HG02885 (cell line): ENCODE results near the gene PHAF1.

Experiments used
- ATAC-seq: cut with Tn5 transposase; IDR thresholded peaks from one replicate; pipeline ENCODE4 v1.9.1; 2021; ENCODE audit warnings: mild to moderate bottlenecking; ENCODE audit not compliant: unreplicated experiment, poor library complexity

PHAF1 gene

DNA sequence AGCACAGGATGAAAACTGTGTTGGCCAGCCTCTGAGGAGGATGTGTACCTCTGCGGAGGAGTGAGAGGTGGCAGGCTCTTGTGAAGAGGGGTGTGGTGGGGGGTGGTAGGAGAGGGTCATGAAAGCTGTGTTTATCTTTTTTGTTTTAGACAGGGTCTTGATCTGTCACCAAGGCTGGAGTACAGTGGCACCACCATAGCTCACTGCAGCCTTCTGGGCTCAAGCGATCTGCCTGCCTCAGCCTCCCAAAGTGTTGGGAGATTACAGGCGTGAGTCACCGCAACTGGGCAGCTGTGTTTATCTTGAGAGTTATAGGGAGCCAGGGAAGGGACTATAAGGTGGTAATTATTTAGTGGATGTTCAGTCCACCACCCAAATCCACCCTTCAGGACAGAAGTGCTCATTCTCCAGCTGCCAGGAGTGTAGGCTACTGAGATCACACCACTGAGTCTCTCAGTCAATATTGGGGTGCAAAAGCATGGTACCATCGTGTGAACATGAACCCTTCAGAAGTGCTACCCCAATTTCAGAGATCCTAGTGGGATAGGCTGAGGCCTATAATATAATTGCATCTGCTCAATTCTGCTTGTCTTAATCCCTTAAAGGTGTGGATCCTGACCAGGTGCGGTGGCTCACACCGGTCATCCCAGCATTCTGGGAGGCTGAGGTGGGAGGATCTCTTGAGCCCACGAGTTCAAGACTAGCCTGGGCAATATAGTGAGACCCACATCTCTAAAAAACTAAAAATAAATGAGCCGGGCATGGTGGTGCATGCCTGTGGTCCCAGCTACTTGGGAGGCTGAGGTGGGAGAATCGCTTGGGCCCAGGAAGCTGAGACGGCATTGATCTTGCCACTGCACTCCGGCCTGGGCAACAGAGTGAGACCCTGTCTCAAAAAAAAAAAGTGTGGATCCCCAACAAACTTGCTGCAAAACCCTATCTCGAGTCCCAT is 81.0 kb downstream of the PHAF1 start:
- no peak for ATAC-seq

DNA sequence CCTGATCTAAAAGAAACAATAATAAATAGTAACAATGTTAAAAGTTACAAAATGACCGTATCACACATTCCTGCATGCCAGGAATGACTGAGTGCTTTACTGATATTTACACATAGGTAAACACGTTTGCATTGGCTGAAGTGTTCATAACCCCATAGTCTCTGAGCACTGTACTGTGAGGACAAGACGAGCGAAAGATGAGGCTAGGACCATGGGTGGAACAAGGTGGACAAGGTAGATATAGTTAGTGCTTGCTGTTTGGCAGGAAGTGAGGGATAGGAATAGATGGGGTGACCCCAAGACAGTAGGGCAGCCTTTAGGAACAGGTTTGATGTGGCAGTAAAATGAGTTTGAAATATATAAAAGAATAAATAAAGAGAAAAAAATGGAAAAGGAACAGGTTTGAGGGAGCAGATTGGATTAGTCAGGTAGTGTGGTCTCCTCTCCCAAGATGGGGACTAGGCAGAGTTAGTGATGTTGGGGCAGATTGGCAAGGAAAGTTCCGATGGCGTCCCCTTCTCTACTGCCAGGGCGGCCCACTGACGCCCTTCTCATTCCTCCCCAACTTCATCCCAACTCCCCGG is 81.8 kb downstream of the PHAF1 start:
- no peak for ATAC-seq

DNA sequence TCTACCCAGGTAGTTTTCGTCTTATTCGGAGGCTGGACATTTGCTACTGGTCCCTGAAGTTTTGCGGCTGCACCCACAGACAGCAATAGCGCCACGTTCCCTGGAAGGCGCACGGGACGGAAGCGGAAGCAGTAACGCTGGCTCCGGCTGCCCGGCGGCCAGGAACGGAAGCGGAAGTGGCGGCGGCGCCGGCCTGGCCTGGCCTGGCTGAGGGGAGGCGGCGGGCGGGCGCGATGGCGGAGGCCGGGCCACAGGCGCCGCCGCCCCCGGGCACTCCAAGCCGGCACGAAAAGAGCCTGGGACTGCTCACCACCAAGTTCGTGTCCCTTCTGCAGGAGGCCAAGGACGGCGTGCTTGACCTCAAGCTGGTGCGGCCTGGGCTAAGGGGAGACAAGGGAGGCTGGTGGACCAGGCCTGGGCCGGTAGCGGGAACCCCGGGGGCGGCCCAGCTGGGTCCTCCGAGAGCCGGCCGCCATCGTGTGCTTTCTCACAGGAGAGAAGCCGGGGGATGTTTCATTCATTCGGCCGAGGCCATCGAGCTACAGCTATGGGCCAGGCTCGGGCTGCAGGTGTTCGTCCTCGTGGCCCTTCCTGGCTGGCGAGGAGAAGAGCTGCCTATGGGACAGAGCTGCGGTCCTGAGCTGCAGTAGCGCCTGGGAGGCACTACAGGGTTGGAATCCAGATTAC is 82.4 kb downstream of the PHAF1 start, which contains the start of gene E2F4:
Gene E2F4 (plus strand): TSS at position 161 of the 687 bp plus-strand sequence. CDS start 73 bp downstream, at position 234.
- peak; percentile 95 for ATAC-seq

DNA sequence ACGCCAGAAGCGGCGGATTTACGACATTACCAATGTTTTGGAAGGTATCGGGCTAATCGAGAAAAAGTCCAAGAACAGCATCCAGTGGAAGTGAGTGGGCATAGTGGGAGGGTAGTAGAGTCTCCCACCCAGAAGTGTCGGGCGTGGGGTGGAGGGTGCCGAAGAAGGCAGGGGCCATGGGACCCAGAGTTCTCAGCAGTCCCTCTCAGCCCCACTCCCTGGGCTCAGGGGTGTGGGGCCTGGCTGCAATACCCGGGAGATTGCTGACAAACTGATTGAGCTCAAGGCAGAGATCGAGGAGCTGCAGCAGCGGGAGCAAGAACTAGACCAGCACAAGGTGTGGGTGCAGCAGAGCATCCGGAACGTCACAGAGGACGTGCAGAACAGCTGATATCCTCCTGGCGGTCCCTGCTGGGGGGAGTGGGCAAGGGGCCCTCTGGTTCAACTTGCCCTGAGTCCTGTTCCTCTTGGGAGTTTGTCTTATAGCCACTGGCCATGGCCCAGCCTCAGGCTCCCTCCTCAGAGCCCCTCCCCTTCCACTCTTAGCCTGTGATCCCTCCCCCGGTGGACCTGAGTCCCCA is 83.1 kb downstream of the PHAF1 start:
- no peak for ATAC-seq

DNA sequence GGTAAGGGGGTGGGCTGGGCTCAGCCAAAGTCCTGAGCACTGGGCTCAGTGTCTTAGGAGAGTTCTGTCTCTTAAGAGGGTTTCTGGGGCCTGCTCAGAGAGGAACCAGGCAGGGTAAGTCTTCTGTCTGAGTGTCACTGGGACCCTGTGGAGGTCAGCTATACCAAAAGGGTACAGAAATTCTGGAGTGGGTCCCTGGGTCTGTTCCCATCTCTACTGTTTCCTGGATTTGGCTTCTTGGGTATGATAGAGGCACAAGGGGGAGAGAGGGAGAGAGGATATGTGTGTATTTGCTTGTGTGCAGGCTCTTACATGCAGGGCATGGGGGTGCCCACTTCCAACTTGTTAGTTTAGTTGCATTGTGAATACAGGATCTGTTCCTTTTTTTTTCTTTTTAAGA is 83.8 kb downstream of the PHAF1 start:
- ATAC-seq, result no peak

DNA sequence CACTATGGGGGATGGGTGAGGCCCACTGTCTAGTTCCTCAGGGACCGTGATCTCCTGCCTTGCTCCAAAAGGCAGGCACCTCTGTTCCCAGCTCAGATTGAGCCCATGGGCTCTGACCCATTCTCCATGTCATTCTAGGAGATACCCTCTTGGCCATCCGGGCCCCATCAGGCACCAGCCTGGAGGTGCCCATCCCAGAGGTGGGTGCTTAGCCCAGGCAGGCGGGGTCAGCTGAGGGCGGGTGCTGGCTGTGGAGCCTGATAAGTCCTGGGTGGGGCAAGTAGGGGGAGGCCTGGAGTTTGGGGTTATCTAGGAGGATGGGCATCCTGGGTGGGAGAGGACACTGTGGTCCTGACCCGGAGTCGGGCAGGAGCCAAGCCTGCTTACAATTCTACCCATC is 84.5 kb downstream of the PHAF1 start:
- ATAC-seq, result no peak

DNA sequence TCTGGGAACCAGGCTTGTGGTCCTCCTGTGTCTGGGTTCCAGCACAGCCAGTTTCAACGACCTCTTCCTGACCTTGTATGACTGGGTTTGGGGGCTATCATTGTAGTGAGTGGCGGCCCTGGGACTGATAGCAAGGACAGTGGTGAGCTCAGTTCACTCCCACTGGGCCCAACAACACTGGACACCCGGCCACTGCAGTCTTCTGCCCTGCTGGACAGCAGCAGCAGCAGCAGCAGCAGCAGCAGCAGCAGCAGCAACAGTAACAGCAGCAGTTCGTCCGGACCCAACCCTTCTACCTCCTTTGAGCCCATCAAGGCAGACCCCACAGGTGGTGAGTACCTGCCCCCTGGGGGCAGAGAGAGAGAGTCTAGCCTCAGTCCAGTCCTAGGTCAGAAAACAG is 85.9 kb downstream of the PHAF1 start:
- no peak for ATAC-seq

DNA sequence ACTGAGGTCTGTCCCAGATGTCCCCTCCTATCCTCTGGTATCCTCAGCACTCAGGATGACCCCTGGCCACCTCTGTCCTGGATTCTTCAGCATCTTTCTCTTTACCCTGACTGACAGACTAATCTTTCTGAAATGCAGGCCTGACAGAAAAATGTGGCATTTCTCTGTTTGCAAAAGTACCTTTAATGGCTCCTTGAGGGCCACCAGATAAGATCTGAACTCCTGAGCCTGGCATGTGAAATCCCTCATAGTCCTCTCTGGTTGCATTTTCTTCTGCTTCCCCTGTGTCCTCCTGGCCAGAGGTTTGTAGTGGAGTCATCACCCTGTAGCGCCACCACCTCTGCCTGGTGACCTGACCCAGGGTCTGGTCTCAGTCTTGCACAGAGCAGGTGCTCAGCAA is 87.1 kb downstream of the PHAF1 start:
- no peak for ATAC-seq

DNA sequence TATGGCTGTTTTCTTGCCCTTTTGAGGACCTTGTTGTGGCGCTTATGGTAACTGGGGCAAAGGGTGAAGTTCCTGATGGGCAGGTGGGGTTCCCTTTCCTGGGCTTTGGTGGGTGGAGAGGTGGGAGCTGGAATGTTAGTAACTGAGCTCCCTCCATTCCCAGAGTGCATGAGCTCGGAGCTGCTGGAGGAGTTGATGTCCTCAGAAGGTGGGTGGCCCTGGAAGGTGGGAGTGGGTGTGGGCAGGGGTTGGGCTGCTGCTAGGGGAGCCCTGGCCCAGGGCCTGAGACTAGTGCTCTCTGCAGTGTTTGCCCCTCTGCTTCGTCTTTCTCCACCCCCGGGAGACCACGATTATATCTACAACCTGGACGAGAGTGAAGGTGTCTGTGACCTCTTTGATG is 88.0 kb downstream of the PHAF1 start:
- no peak for ATAC-seq
